Measurements from ENCODE around the gene FGF3. TPM values are rescaled to one million over a fixed set of nuclear protein-coding genes. Genes with fewer than 3 reads are reported as not detected.

FGF3 gene
- total RNA-seq, 2 experiments from 2014 or later = not detected

GRCh38 chr11:69796063-69796462 is 23.2 kb downstream of the FGF3 start:
- Mint-ChIP-seq H3K27ac (no peak overlapping the region), H3K36me3 (ENCODE audit: low read depth) (no peaks in the 10 kb centered on the region), H3K9me3 (no peaks in the 10 kb centered on the region), H3K4me3 (no peak overlapping the region), H3K27me3 (no peaks in the 10 kb centered on the region), H3K4me1 (ENCODE audit: low read depth) (no peaks in the 10 kb centered on the region)
- ChIA-PET POLR2A (no interaction called here), CTCF (interaction anchor here (0.7 kb wide), 1 partner anchor 105 kb away, joined by 3 read pairs; no protein-coding TSS in a partner anchor)
- no peaks in the 10 kb centered on the region for H3K36me3 ChIP-seq (ENCODE audit: insufficient read depth, low read length)
- H3K4me3 ChIP-seq (ENCODE audit: low read length) = no peak overlapping the region
- peaks cover 0 to 17% of the 10 kb centered on the region in 2 experiments for H3K9me3 ChIP-seq (ENCODE audit: control insufficient read depth in 1 of 2, insufficient read depth in 1 of 2, low read length in 2 of 2)
- H3K27ac ChIP-seq (ENCODE audit: low read depth in 1 of 2, low read length in 2 of 2) = no peak overlapping the region
- intact Hi-C loops (cut with DNase I, micrococcal nuclease) = no loop called here
- DNase-seq (no peak), ATAC-seq (ENCODE audit: poor library complexity) (no peak)
- H3K4me1 ChIP-seq (ENCODE audit: insufficient read depth, low read length) = no peaks in the 10 kb centered on the region
- no peak for TF ChIP-seq CTCF (IDR thresholded peaks at IDR 0.05)
- H3K27me3 ChIP-seq (ENCODE audit: control insufficient read depth in 1 of 2, insufficient read depth in 2 of 2, low read length in 2 of 2) = no peaks in the 10 kb centered on the region

- no peak overlapping the region for H3K4me3 ChIP-seq (ENCODE audit: low read length)
- DNase-seq (no peak), ATAC-seq (ENCODE audit: poor library complexity) (no peak)
- Mint-ChIP-seq H3K9me3 (no peaks in the 10 kb centered on the region), H3K27ac (no peak overlapping the region), H3K4me1 (ENCODE audit: low read depth) (no peaks in the 10 kb centered on the region), H3K4me3 (no peak overlapping the region), H3K27me3 (no peaks in the 10 kb centered on the region), H3K36me3 (ENCODE audit: low read depth) (no peaks in the 10 kb centered on the region)
- POLR2A ChIA-PET = no interaction called here
- H3K27me3 ChIP-seq (ENCODE audit: control insufficient read depth in 1 of 2, insufficient read depth in 2 of 2, low read length in 2 of 2) = no peaks in the 10 kb centered on the region
- H3K27ac ChIP-seq (ENCODE audit: low read depth in 1 of 2, low read length in 2 of 2) = no peak overlapping the region
- H3K4me1 ChIP-seq (ENCODE audit: insufficient read depth, low read length) = no peaks in the 10 kb centered on the region
- no peak for TF ChIP-seq CTCF (IDR thresholded peaks at IDR 0.05)
- H3K36me3 ChIP-seq (ENCODE audit: insufficient read depth, low read length) = no peaks in the 10 kb centered on the region
- CTCF ChIA-PET = no interaction called here
- H3K9me3 ChIP-seq (ENCODE audit: control insufficient read depth in 1 of 2, insufficient read depth in 1 of 2, low read length in 2 of 2) = no peaks in the 10 kb centered on the region
- intact Hi-C loops (cut with DNase I, micrococcal nuclease) = no loop called here
Measured at GRCh38 chr11:69791276-69792180, 27.7 kb downstream of the FGF3 start.

GRCh38 chr11:69788956-69789355 is 30.3 kb downstream of the FGF3 start:
- no peak for TF ChIP-seq CTCF (IDR thresholded peaks at IDR 0.05)
- no peak overlapping the region for H3K4me3 Mint-ChIP-seq
- no peaks in the 10 kb centered on the region for H3K27me3 Mint-ChIP-seq
- H3K4me3 ChIP-seq (ENCODE audit: low read length) = no peak overlapping the region
- ChIA-PET CTCF (no interaction called here), POLR2A (no interaction called here)
- H3K4me1 ChIP-seq (ENCODE audit: insufficient read depth, low read length) = no peaks in the 10 kb centered on the region
- H3K36me3 ChIP-seq (ENCODE audit: insufficient read depth, low read length) = no peaks in the 10 kb centered on the region
- no peak overlapping the region for H3K27ac Mint-ChIP-seq
- H3K4me1 Mint-ChIP-seq (ENCODE audit: low read depth) = no peaks in the 10 kb centered on the region
- H3K27ac ChIP-seq (ENCODE audit: low read depth in 1 of 2, low read length in 2 of 2) = no peak overlapping the region
- DNase-seq (no peak), ATAC-seq (ENCODE audit: poor library complexity) (no peak)
- H3K9me3 ChIP-seq (ENCODE audit: control insufficient read depth in 1 of 2, insufficient read depth in 1 of 2, low read length in 2 of 2) = no peaks in the 10 kb centered on the region
- no peaks in the 10 kb centered on the region for H3K27me3 ChIP-seq (ENCODE audit: control insufficient read depth in 1 of 2, insufficient read depth in 2 of 2, low read length in 2 of 2)
- H3K9me3 Mint-ChIP-seq = no peaks in the 10 kb centered on the region
- intact Hi-C loops (cut with DNase I, micrococcal nuclease) = no loop called here
- no peaks in the 10 kb centered on the region for H3K36me3 Mint-ChIP-seq (ENCODE audit: low read depth)

Measured in CD4-positive, alpha-beta T cell (primary cell).